Right lobe of liver (tissue), 4 donors: ENCODE results near the gene TAF4B.

Source experiments
- POLR2A ChIP-seq: fragments of 450-650 bp; IDR thresholded peaks from one replicate; pipeline ENCODE4 v1.6.1; 2017; ENCODE audit warnings: antibody characterized with exemption, mild to moderate bottlenecking
- TF ChIP-seq, protein P1 (sequence below), 4 donors: fragments of 200-600 bp in 3 of 4; fragments of 450-650 bp in 1 of 4; IDR thresholded peaks; one replicate each; pipeline versions ENCODE4 v1.5.1 to v1.8.0; 2016 to 2022; ENCODE audit warnings: antibody characterized with exemption in 4 of 4, mild to moderate bottlenecking in 2 of 4
- donor health status: DM: no; HTN: no; CAD: no.
- donor health status: DM: no; HTN: no; CAD: no.
- donor health status: DM: no; HTN: yes; CAD: no.

DNA sequence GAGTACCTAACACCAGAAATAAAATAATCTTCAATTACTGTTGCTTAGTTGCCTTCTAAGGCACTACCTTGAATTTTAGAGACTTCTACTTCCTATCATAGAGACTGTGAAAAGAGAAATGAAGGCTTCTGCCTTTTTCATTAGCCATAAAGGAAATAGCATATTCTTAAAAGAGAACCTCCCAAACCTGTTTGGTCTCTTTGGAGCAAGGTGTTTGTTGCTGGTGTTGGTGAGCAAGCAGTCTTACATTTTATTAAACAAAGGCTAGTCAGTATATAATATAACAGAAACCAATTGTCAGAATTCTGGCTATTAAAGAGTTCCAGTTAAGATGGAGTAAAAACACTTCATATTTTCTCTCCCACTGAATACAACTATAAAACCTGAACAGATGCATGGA lies 116.4 kb downstream of the TAF4B start:
- TF ChIP-seq, protein P1, sequence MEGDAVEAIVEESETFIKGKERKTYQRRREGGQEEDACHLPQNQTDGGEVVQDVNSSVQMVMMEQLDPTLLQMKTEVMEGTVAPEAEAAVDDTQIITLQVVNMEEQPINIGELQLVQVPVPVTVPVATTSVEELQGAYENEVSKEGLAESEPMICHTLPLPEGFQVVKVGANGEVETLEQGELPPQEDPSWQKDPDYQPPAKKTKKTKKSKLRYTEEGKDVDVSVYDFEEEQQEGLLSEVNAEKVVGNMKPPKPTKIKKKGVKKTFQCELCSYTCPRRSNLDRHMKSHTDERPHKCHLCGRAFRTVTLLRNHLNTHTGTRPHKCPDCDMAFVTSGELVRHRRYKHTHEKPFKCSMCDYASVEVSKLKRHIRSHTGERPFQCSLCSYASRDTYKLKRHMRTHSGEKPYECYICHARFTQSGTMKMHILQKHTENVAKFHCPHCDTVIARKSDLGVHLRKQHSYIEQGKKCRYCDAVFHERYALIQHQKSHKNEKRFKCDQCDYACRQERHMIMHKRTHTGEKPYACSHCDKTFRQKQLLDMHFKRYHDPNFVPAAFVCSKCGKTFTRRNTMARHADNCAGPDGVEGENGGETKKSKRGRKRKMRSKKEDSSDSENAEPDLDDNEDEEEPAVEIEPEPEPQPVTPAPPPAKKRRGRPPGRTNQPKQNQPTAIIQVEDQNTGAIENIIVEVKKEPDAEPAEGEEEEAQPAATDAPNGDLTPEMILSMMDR (IDR thresholded peaks at IDR 0.05): no peak
- no peak for TF ChIP-seq POLR2A
